Uterus (tissue), 2 donors: ENCODE measurements around the gene EPGN.

Source experiments
- POLR2A ChIP-seq, 2 donors: fragments of 450-650 bp; IDR thresholded peaks; one replicate each; pipeline ENCODE4 v1.6.1; 2016; ENCODE audit warnings: antibody characterized with exemption in 2 of 2, mild to moderate bottlenecking in 1 of 2, moderate library complexity in 1 of 2
- TF ChIP-seq, protein P1 (sequence below), 4 experiments: fragments of 200-600 bp in 2 of 4; fragments of 450-650 bp in 2 of 4; sonication (generic) in 2 of 4; IDR thresholded peaks; one replicate each; pipeline ENCODE4 v1.5.1; 2016 to 2019; ENCODE audit warnings: antibody characterized with exemption in 4 of 4, mild to moderate bottlenecking in 2 of 4, moderate library complexity in 1 of 4

DNA sequence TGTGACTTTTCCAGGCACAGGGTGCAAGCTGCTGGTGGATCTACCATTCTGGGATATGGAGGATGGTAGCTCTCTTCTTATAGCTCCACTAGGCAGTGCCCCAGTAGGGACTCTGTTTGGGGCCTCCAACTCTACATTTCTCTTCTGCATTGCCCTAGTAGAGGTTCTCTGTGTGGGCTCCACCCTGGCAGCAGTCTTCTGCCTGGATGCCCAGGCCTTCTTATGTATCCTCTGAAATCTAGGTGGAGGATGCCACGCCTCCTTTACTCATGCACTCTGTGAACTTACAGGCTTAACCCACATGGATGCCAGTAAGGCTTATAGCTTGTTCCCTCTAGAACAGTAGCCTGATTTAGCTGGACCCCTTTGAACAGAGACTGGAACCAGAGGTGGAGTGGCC, 35.8 kb downstream of the EPGN start:
- TF ChIP-seq, protein P1, sequence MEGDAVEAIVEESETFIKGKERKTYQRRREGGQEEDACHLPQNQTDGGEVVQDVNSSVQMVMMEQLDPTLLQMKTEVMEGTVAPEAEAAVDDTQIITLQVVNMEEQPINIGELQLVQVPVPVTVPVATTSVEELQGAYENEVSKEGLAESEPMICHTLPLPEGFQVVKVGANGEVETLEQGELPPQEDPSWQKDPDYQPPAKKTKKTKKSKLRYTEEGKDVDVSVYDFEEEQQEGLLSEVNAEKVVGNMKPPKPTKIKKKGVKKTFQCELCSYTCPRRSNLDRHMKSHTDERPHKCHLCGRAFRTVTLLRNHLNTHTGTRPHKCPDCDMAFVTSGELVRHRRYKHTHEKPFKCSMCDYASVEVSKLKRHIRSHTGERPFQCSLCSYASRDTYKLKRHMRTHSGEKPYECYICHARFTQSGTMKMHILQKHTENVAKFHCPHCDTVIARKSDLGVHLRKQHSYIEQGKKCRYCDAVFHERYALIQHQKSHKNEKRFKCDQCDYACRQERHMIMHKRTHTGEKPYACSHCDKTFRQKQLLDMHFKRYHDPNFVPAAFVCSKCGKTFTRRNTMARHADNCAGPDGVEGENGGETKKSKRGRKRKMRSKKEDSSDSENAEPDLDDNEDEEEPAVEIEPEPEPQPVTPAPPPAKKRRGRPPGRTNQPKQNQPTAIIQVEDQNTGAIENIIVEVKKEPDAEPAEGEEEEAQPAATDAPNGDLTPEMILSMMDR (IDR thresholded peaks at IDR 0.05) = no peak
- no peak for TF ChIP-seq POLR2A (IDR thresholded peaks at IDR 0.05)
